GM12891 (cell line): ENCODE measurements around the gene SAP30BP.

ENCODE experiments used
- PAX5 ChIP-seq: IDR thresholded peaks from 2 replicates; pipeline ENCODE4 v1.6.1; 2011; ENCODE audit warnings: low read length, moderate library complexity, mild to moderate bottlenecking; ENCODE audit not compliant: insufficient read depth, severe bottlenecking
- POLR2A ChIP-seq: IDR thresholded peaks from 2 replicates; pipeline ENCODE4 v1.6.1; 2011; ENCODE audit warnings: low read depth, low read length, control low read depth
- POLR2AphosphoS5 ChIP-seq: IDR thresholded peaks from 2 replicates; pipeline ENCODE4 v1.6.1; 2011; ENCODE audit warnings: low read depth, low read length, control low read depth
- POU2F2 ChIP-seq: IDR thresholded peaks from 2 replicates; pipeline ENCODE4 v1.6.1; 2011; ENCODE audit warnings: low read depth, mild to moderate bottlenecking, control low read depth, low read length, moderate library complexity
- SPI1 ChIP-seq: IDR thresholded peaks from 2 replicates; pipeline ENCODE4 v1.6.1; 2011; ENCODE audit warnings: low read depth, low read length, control low read depth
- TAF1 ChIP-seq: IDR thresholded peaks from 2 replicates; pipeline ENCODE4 v1.6.1; 2011; ENCODE audit warnings: low read depth, low read length, control low read depth

GRCh38 chr17:75647921-75648320 is 19.2 kb upstream of the SAP30BP start:
- TF ChIP-seq POLR2A (no peak), TAF1 (no peak), POLR2AphosphoS5 (no peak), SPI1 (no peak), PAX5 (no peak), POU2F2 (no peak)
